Neural cell (in vitro differentiated cells): ENCODE results near the gene CRB3. TPM values are rescaled to one million over a fixed set of nuclear protein-coding genes. Genes with fewer than 3 reads are reported as not detected.

Experiments
- H2AFZ ChIP-seq: fragments of 200-600, 300-800 bp; sonication (generic), shearing (Covaris generic); 2 replicates; pipeline ENCODE4 v1.6.0; 2014; ENCODE audit warnings: low read depth, mild to moderate bottlenecking, antibody characterized with exemption, low read length, moderate library complexity
- H3F3A ChIP-seq: fragments of 200-600 bp; shearing (Covaris generic); 2 replicates; pipeline ENCODE4 v1.6.1; 2016; ENCODE audit warnings: mild to moderate bottlenecking, moderate library complexity, mixed read lengths, antibody characterized with exemption, low read length; ENCODE audit not compliant: insufficient read depth, poor library complexity, severe bottlenecking
- H3K27ac ChIP-seq: fragments of 200-600, 300-800 bp; sonication (generic), shearing (Covaris generic); 2 replicates; pipeline ENCODE4 v1.5.1; 2014; ENCODE audit warnings: mild to moderate bottlenecking, low read length, moderate library complexity
- H3K27me3 ChIP-seq: fragments of 300-800, 200-600 bp; sonication (generic), shearing (Covaris generic); 2 replicates; pipeline ENCODE4 v1.6.0; 2014; ENCODE audit warnings: mild to moderate bottlenecking, low read depth, low read length, moderate library complexity; ENCODE audit not compliant: insufficient read depth
- H3K36me3 ChIP-seq: fragments of 300-800, 200-600 bp; sonication (generic), shearing (Covaris generic); 2 replicates; pipeline ENCODE4 v1.5.1; 2014; ENCODE audit warnings: mild to moderate bottlenecking, antibody characterized with exemption, low read length, moderate library complexity; ENCODE audit not compliant: insufficient read depth
- H3K4me2 ChIP-seq: fragments of 300-800, 200-600 bp; sonication (generic), shearing (Covaris generic); 2 replicates; pipeline ENCODE4 v1.6.0; 2014; ENCODE audit warnings: mild to moderate bottlenecking, low read length
- H3K4me3 ChIP-seq: fragments of 300-800, 200-600 bp; sonication (generic), shearing (Covaris generic); 2 replicates; pipeline ENCODE4 v1.5.1; 2014; ENCODE audit warnings: mild to moderate bottlenecking, low read length, moderate library complexity
- H3K79me2 ChIP-seq: fragments of 200-600 bp; shearing (Covaris generic); replicated peaks from 2 replicates; pipeline ENCODE4 v1.6.0; 2014; ENCODE audit warnings: mild to moderate bottlenecking, low read length, moderate library complexity; ENCODE audit not compliant: insufficient read depth
- H3K9ac ChIP-seq: fragments of 300-800, 200-600 bp; sonication (generic), shearing (Covaris generic); 2 replicates; pipeline ENCODE4 v1.6.1; 2016; ENCODE audit warnings: mild to moderate bottlenecking, low read length, mixed read lengths
- H3K9me2 ChIP-seq: fragments of 200-600 bp; shearing (Covaris generic); 2 replicates; pipeline ENCODE4 v1.6.1; 2016; ENCODE audit warnings: mild to moderate bottlenecking, low read length, mixed read lengths; ENCODE audit not compliant: insufficient read depth
- H3K9me3 ChIP-seq: fragments of 200-600, 300-800 bp; sonication (generic), shearing (Covaris generic); 2 replicates; pipeline ENCODE4 v1.6.1; 2016; ENCODE audit warnings: mild to moderate bottlenecking, mixed run types, low read length, moderate library complexity, mixed read lengths
- H4K20me1 ChIP-seq: fragments of 200-600 bp; shearing (Covaris generic); 2 replicates; pipeline ENCODE4 v1.6.1; 2016; ENCODE audit warnings: mild to moderate bottlenecking, mixed run types; ENCODE audit not compliant: insufficient read depth
- CTCF ChIP-seq: fragments of 450-650 bp; IDR thresholded peaks from 2 replicates; pipeline ENCODE4 v1.5.1; 2014; ENCODE audit warnings: antibody characterized with exemption, mild to moderate bottlenecking, moderate library complexity; ENCODE audit not compliant: poor library complexity, severe bottlenecking
- EP300 ChIP-seq: fragments of 450-650 bp; conservative IDR thresholded peaks from 2 replicates; pipeline ENCODE4 v1.6.1; 2014; ENCODE audit warnings: antibody characterized with exemption, mild to moderate bottlenecking, moderate library complexity; ENCODE audit not compliant: poor library complexity, severe bottlenecking
- EZH2 ChIP-seq: fragments of 200-600, 300-800 bp; shearing (Covaris generic), sonication (generic); IDR thresholded peaks from 2 replicates; pipeline ENCODE4 v1.6.1; 2014; ENCODE audit warnings: antibody characterized with exemption, low read length, borderline replicate concordance, mild to moderate bottlenecking; ENCODE audit not compliant: insufficient read depth, poor library complexity, severe bottlenecking
- MXI1 ChIP-seq: fragments of 450-650 bp; conservative IDR thresholded peaks from 2 replicates; pipeline ENCODE4 v1.6.1; 2014; ENCODE audit warnings: antibody characterized with exemption, mild to moderate bottlenecking; ENCODE audit not compliant: poor library complexity, severe bottlenecking
- POLR2AphosphoS5 ChIP-seq: IDR thresholded peaks from 2 replicates; pipeline ENCODE4 v1.6.1; 2012
- RAD21 ChIP-seq: fragments of 450-650 bp; conservative IDR thresholded peaks from 2 replicates; pipeline ENCODE4 v1.6.1; 2014; ENCODE audit warnings: antibody characterized with exemption, mild to moderate bottlenecking, moderate library complexity
- SMC3 ChIP-seq: fragments of 450-650 bp; conservative IDR thresholded peaks from 2 replicates; pipeline ENCODE4 v1.6.1; 2014; ENCODE audit warnings: antibody characterized with exemption, mild to moderate bottlenecking, moderate library complexity; ENCODE audit not compliant: poor library complexity
- TAF1 ChIP-seq: IDR thresholded peaks from 2 replicates; pipeline ENCODE4 v1.6.1; 2012; ENCODE audit warnings: low read depth
- polyA plus RNA-seq: library from polyadenylated mRNA; depleted of rRNA; stranded (reverse); fragments of >200 nt; gene quantifications from 2 replicates; pipeline ENCODE4 v1.2.3, GENCODE V29; 2014
- TF ChIP-seq, protein P1 (sequence below): IDR thresholded peaks from 2 replicates; pipeline ENCODE4 v1.6.1; 2012; ENCODE audit warnings: borderline replicate concordance

Gene CRB3
- polyA plus RNA-seq, 1 donor from 2014 or later = 0.43 TPM

DNA sequence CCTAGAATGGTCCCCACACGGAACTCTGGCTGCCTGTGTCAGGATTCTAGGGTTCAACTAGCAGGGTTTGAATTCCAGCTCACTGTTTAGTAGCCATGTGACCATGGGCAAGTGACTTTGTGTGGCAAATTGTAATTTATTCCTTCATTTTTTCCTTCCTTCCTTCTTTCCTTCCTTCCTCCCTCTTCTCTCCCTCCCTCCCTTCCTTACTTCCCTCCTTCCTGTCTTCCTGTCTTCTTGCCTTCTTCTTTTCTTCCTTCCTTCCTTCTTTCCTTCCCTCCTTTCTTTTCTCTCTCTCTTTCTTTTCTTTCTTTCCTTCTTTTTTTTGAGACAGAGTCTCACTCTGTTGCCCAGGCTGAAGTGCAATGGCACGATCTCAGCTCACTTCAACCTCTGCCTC is 26.1 kb downstream of the CRB3 start:
- TF ChIP-seq MXI1 = no peak
- no peak for TF ChIP-seq EP300
- TF ChIP-seq TAF1 = no peak
- TF ChIP-seq CTCF = no peak
- TF ChIP-seq SMC3 = no peak
- no peak for TF ChIP-seq EZH2
- TF ChIP-seq RAD21 = no peak
- TF ChIP-seq POLR2AphosphoS5 = no peak
- TF ChIP-seq, protein P1, sequence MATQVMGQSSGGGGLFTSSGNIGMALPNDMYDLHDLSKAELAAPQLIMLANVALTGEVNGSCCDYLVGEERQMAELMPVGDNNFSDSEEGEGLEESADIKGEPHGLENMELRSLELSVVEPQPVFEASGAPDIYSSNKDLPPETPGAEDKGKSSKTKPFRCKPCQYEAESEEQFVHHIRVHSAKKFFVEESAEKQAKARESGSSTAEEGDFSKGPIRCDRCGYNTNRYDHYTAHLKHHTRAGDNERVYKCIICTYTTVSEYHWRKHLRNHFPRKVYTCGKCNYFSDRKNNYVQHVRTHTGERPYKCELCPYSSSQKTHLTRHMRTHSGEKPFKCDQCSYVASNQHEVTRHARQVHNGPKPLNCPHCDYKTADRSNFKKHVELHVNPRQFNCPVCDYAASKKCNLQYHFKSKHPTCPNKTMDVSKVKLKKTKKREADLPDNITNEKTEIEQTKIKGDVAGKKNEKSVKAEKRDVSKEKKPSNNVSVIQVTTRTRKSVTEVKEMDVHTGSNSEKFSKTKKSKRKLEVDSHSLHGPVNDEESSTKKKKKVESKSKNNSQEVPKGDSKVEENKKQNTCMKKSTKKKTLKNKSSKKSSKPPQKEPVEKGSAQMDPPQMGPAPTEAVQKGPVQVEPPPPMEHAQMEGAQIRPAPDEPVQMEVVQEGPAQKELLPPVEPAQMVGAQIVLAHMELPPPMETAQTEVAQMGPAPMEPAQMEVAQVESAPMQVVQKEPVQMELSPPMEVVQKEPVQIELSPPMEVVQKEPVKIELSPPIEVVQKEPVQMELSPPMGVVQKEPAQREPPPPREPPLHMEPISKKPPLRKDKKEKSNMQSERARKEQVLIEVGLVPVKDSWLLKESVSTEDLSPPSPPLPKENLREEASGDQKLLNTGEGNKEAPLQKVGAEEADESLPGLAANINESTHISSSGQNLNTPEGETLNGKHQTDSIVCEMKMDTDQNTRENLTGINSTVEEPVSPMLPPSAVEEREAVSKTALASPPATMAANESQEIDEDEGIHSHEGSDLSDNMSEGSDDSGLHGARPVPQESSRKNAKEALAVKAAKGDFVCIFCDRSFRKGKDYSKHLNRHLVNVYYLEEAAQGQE = no peak
- no peak overlapping the region for H3K9ac ChIP-seq
- H3K9me2 ChIP-seq = no peaks in the 10 kb centered on the region
- no peaks in the 10 kb centered on the region for H3K27me3 ChIP-seq
- no peaks in the 10 kb centered on the region for H4K20me1 ChIP-seq
- H3K9me3 ChIP-seq = no peaks in the 10 kb centered on the region
- no peak overlapping the region for H2AFZ ChIP-seq
- no peak overlapping the region for H3K4me2 ChIP-seq
- H3K4me3 ChIP-seq = no peak overlapping the region
- H3K27ac ChIP-seq = no peak overlapping the region
- H3F3A ChIP-seq = no peaks in the 10 kb centered on the region
- no peaks in the 10 kb centered on the region for H3K79me2 ChIP-seq
- H3K36me3 ChIP-seq = no peaks in the 10 kb centered on the region

GRCh38 chr19:6491802-6492592 is 27.9 kb downstream of the CRB3 start:
- Histone ChIP-seq H3K9ac (no peak overlapping the region), H3K9me3 (no peaks in the 10 kb centered on the region), H3K36me3 (no peaks in the 10 kb centered on the region), H3K9me2 (no peaks in the 10 kb centered on the region), H3K27ac (no peak overlapping the region), H3F3A (no peaks in the 10 kb centered on the region), H3K4me3 (no peak overlapping the region), H4K20me1 (no peaks in the 10 kb centered on the region), H3K4me2 (no peak overlapping the region), H3K27me3 (no peaks in the 10 kb centered on the region), H3K79me2 (no peaks in the 10 kb centered on the region), H2AFZ (no peak overlapping the region)
- TF ChIP-seq, protein P1 = no peak
- TF ChIP-seq MXI1 = no peak
- no peak for TF ChIP-seq RAD21
- TF ChIP-seq CTCF = no peak
- TF ChIP-seq EZH2 = no peak
- TF ChIP-seq TAF1 = no peak
- no peak for TF ChIP-seq POLR2AphosphoS5
- no peak for TF ChIP-seq SMC3
- TF ChIP-seq EP300 = no peak
